HG03103 (cell line): ENCODE data around the gene PARP1.
"Not testable (repeated sequence)": the region's sequence is repeated elsewhere in the genome, so short reads cannot be mapped to it uniquely, and the experiment has no call there.

Experiments
- ATAC-seq: cut with Tn5 transposase; IDR thresholded peaks from one replicate; pipeline ENCODE4 v1.9.1; 2021; ENCODE audit warnings: low read depth; ENCODE audit not compliant: unreplicated experiment

The PARP1 gene

GRCh38 chr1:226429858-226430715 lies 22.2 kb upstream of the PARP1 start:
- no peak for ATAC-seq

GRCh38 chr1:226428791-226429461 lies 21.0 kb upstream of the PARP1 start:
- no peak for ATAC-seq

GRCh38 chr1:226428348-226428747 lies 20.5 kb upstream of the PARP1 start:
- no peak for ATAC-seq

- ATAC-seq = no peak
Observed at GRCh38 chr1:226427131-226427530, 19.2 kb upstream of the PARP1 start.

- not testable (repeated sequence) for ATAC-seq
Observed at GRCh38 chr1:226426395-226426794, 18.5 kb upstream of the PARP1 start.

- no peak for ATAC-seq
Observed at GRCh38 chr1:226425431-226426031, 17.6 kb upstream of the PARP1 start.

- ATAC-seq = no peak
Observed at GRCh38 chr1:226425004-226425378, 17.1 kb upstream of the PARP1 start.

GRCh38 chr1:226424221-226425003 lies 16.5 kb upstream of the PARP1 start:
- ATAC-seq = no peak

GRCh38 chr1:226422478-226422877 lies 14.6 kb upstream of the PARP1 start:
- ATAC-seq = no peak

- ATAC-seq = no peak
Observed at GRCh38 chr1:226420897-226421296, 13.0 kb upstream of the PARP1 start.

- no peak for ATAC-seq
Observed at GRCh38 chr1:226420328-226420727, 12.4 kb upstream of the PARP1 start.

- no peak for ATAC-seq
Observed at GRCh38 chr1:226419284-226420029, 11.6 kb upstream of the PARP1 start.

GRCh38 chr1:226417830-226418546 lies 10.1 kb upstream of the PARP1 start:
- no peak for ATAC-seq

GRCh38 chr1:226417350-226417749 lies 9.5 kb upstream of the PARP1 start:
- no peak for ATAC-seq

- ATAC-seq = no peak
Observed at GRCh38 chr1:226414098-226414698, 6.3 kb upstream of the PARP1 start.

GRCh38 chr1:226411619-226412018 lies 3.7 kb upstream of the PARP1 start:
- ATAC-seq = no peak

- no peak for ATAC-seq
Observed at GRCh38 chr1:226410958-226411357, 3.1 kb upstream of the PARP1 start.

- ATAC-seq = no peak
Observed at GRCh38 chr1:226409392-226409791, 1.5 kb upstream of the PARP1 start.
